Measurements from ENCODE around the gene GRHL1.

- TF ChIP-seq SUZ12 (IDR thresholded peaks at IDR 0.05; ENCODE audit: extremely low read depth, insufficient read depth, insufficient read length): no peak
- no peak for TF ChIP-seq YY1 (IDR thresholded peaks at IDR 0.05; ENCODE audit: insufficient read depth, insufficient read length)
Observed at GRCh38 chr2:10003206-10004125, 52.0 kb downstream of the GRHL1 start.
